Parathyroid adenoma (tissue), 2 donors: ENCODE results near the gene AKR1B1.

Experiments used
- H2AFZ ChIP-seq: fragments of 300-600 bp; sonication (generic); one replicate; pipeline ENCODE4 v1.7.0; 2017; ENCODE audit warnings: antibody characterized with exemption, mild to moderate bottlenecking
- H3K27ac ChIP-seq: fragments of 300-600 bp; sonication (generic); one replicate; pipeline ENCODE4 v1.7.0; 2017
- H3K27me3 ChIP-seq: fragments of 300-600 bp; sonication (generic); one replicate; pipeline ENCODE4 v1.7.0; 2017; ENCODE audit warnings: low read length; ENCODE audit not compliant: control insufficient read depth, insufficient read depth
- H3K36me3 ChIP-seq: fragments of 300-600 bp; sonication (generic); one replicate; pipeline ENCODE4 v1.7.0; 2017; ENCODE audit warnings: low read length; ENCODE audit not compliant: control insufficient read depth, insufficient read depth
- H3K4me1 ChIP-seq: fragments of 300-600 bp; sonication (generic); one replicate; pipeline ENCODE4 v1.7.0; 2017; ENCODE audit warnings: control low read depth
- H3K4me2 ChIP-seq: fragments of 300-600 bp; sonication (generic); one replicate; pipeline ENCODE4 v1.7.0; 2017; ENCODE audit warnings: low read length
- H3K4me3 ChIP-seq: fragments of 300-600 bp; sonication (generic); one replicate; pipeline ENCODE4 v1.7.0; 2017; ENCODE audit warnings: low read depth, low read length
- H3K79me2 ChIP-seq: fragments of 300-600 bp; sonication (generic); one replicate; pipeline ENCODE4 v1.7.0; 2017; ENCODE audit warnings: control low read depth
- H3K9ac ChIP-seq: fragments of 300-600 bp; sonication (generic); one replicate; pipeline ENCODE4 v1.7.0; 2017; ENCODE audit warnings: mild to moderate bottlenecking
- H3K9me3 ChIP-seq: fragments of 300-600 bp; sonication (generic); one replicate; pipeline ENCODE4 v1.7.0; 2017; ENCODE audit warnings: low read length; ENCODE audit not compliant: control insufficient read depth
- CTCF ChIP-seq: fragments of 300-600 bp; sonication (generic); IDR thresholded peaks from one replicate; pipeline ENCODE4 v1.7.0; 2017; ENCODE audit warnings: antibody characterized with exemption, mild to moderate bottlenecking
- donor health status: primary hyperparathyroidism.

The AKR1B1 gene

GRCh38 chr7:134450294-134451000 is 8.5 kb downstream of the AKR1B1 start:
- Histone ChIP-seq H3K4me2 (no peak overlapping the region), H3K4me3 (no peak overlapping the region), H3K27me3 (no peaks in the 10 kb centered on the region), H2AFZ (no peak overlapping the region), H3K4me1 (no peaks in the 10 kb centered on the region), H3K36me3 (no peaks in the 10 kb centered on the region), H3K9ac (no peak overlapping the region), H3K27ac (no peak overlapping the region), H3K9me3 (no peaks in the 10 kb centered on the region), H3K79me2 (no peaks in the 10 kb centered on the region)
- no peak for TF ChIP-seq CTCF

- no peak overlapping the region for H2AFZ ChIP-seq
- TF ChIP-seq CTCF, result no peak
- H3K79me2 ChIP-seq, result no peaks in the 10 kb centered on the region
- no peaks in the 10 kb centered on the region for H3K36me3 ChIP-seq
- H3K9me3 ChIP-seq, result no peaks in the 10 kb centered on the region
- no peaks in the 10 kb centered on the region for H3K27me3 ChIP-seq
- H3K4me1 ChIP-seq, result no peaks in the 10 kb centered on the region
- H3K9ac ChIP-seq, result no peak overlapping the region
- no peak overlapping the region for H3K27ac ChIP-seq
- no peak overlapping the region for H3K4me2 ChIP-seq
- H3K4me3 ChIP-seq, result no peak overlapping the region
Observed at GRCh38 chr7:134449680-134450079, 9.2 kb downstream of the AKR1B1 start.

- H3K27ac ChIP-seq, result no peak overlapping the region
Observed at GRCh38 chr7:134448356-134449229, 10.3 kb downstream of the AKR1B1 start.

GRCh38 chr7:134447383-134447782 is 11.5 kb downstream of the AKR1B1 start:
- Histone ChIP-seq H3K27me3 (no peaks in the 10 kb centered on the region), H3K79me2 (no peaks in the 10 kb centered on the region), H3K9ac (no peak overlapping the region), H3K4me2 (no peak overlapping the region), H3K36me3 (no peaks in the 10 kb centered on the region), H3K4me3 (no peak overlapping the region), H3K9me3 (no peaks in the 10 kb centered on the region), H3K4me1 (no peaks in the 10 kb centered on the region), H3K27ac (no peak overlapping the region), H2AFZ (no peak overlapping the region)
- no peak for TF ChIP-seq CTCF

More at GRCh38 chr7:134448356-134449229, 10.3 kb downstream of the AKR1B1 start:
- H3K36me3 ChIP-seq, result no peaks in the 10 kb centered on the region
- no peak overlapping the region for H3K4me2 ChIP-seq
- no peaks in the 10 kb centered on the region for H3K79me2 ChIP-seq
- H3K9me3 ChIP-seq, result no peaks in the 10 kb centered on the region
- H3K4me3 ChIP-seq, result no peak overlapping the region
- no peak overlapping the region for H3K9ac ChIP-seq
- no peaks in the 10 kb centered on the region for H3K27me3 ChIP-seq
- no peak overlapping the region for H2AFZ ChIP-seq
- no peak for TF ChIP-seq CTCF
- H3K4me1 ChIP-seq, result no peaks in the 10 kb centered on the region
